Measurements from ENCODE around the gene KAZN. TPM values are rescaled to one million over a fixed set of nuclear protein-coding genes. Genes with fewer than 3 reads are reported as not detected.

Gene KAZN
- total RNA-seq, 1 donor from 2014 or later = 21.2 TPM

DNA sequence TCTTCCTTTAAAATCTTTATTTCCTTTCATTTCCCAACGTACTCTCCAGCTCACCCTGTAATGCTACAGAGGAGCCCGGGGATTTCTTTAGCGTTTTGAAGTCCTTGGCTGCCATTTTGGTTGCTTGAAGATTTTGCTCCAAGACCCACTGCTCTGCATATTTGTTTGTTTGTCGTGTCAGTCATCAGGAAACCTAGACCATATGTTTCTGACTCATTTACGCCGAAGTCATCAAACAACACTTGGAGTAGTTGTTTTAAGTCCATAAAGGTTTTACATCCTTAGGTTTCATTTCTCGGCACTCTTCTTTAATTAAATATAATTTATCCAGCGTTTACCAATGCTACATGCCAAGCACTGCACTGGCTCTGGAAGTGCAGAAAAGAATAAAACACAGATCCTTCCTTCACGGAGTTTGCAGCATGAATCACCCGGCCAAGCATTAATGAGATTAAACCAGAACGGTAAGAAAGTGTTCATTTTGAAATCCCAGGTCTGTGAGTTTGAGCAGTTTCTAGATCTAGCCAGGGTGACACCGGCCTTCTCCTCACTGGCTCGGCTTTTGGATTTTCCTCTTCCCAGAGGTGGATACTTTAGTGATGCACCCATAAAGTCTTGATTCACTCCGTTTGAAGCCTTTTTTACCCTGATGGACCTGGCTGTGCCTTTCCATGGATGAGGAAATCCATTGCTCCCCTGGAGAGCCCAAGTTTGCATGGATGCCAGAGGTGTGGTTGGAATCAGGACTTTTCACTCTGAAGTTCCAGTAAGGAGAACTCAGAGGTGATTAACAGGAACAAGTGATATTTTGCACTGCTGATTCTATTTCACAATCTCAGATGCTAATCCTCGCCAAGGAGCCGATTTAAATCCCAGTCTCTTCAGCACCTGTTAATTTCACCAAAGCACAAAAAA, 109.3 kb downstream of the KAZN start:
- H3K9me3 ChIP-seq = no peaks in the 10 kb centered on the region
- ATAC-seq = no peak

DNA sequence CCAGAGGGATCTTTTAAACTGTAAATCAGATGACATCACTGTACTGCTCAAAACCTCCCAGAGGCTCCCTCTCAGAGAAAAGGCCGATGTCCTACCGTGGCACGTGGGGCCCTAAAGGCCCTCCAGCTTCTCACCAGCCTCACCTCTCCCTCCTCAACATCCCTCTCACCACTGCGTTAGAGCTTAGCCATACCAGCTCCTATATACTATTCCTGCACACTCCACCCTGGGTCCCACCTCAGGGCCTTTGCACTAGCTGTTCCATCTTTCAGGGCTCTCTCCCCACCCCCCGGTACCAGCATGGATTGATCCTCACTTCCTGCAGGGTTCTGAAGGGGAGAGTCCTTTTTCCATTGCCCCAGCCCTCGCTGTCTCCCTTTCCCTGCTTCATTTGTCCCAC, 111.8 kb downstream of the KAZN start:
- TF ChIP-seq, protein P1, sequence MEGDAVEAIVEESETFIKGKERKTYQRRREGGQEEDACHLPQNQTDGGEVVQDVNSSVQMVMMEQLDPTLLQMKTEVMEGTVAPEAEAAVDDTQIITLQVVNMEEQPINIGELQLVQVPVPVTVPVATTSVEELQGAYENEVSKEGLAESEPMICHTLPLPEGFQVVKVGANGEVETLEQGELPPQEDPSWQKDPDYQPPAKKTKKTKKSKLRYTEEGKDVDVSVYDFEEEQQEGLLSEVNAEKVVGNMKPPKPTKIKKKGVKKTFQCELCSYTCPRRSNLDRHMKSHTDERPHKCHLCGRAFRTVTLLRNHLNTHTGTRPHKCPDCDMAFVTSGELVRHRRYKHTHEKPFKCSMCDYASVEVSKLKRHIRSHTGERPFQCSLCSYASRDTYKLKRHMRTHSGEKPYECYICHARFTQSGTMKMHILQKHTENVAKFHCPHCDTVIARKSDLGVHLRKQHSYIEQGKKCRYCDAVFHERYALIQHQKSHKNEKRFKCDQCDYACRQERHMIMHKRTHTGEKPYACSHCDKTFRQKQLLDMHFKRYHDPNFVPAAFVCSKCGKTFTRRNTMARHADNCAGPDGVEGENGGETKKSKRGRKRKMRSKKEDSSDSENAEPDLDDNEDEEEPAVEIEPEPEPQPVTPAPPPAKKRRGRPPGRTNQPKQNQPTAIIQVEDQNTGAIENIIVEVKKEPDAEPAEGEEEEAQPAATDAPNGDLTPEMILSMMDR (IDR thresholded peaks at IDR 0.05) = no peak
- Histone ChIP-seq H3K36me3 (no peaks in the 10 kb centered on the region), H3K9me3 (no peaks in the 10 kb centered on the region), H3K27ac (no peak overlapping the region), H3K4me1 (peaks cover 3% of the 10 kb centered on the region), H3K4me3 (no peak overlapping the region), H3K27me3 (ENCODE audit: low read depth) (no peaks in the 10 kb centered on the region)
- intact Hi-C loops (cut with DNase I) = no loop called here
- no peak for ATAC-seq
- no peak for DNase-seq

More for the DNA sequence above, 109.3 kb downstream of the KAZN start:
- Histone ChIP-seq H3K36me3 (no peaks in the 10 kb centered on the region), H3K27me3 (ENCODE audit: low read depth) (no peaks in the 10 kb centered on the region), H3K4me1 (no peaks in the 10 kb centered on the region), H3K4me3 (no peak overlapping the region), H3K27ac (no peak overlapping the region)
- no peak for DNase-seq
- TF ChIP-seq, protein P1 (IDR thresholded peaks at IDR 0.05) = no peak
- intact Hi-C loops (cut with DNase I) = no loop called here

DNA sequence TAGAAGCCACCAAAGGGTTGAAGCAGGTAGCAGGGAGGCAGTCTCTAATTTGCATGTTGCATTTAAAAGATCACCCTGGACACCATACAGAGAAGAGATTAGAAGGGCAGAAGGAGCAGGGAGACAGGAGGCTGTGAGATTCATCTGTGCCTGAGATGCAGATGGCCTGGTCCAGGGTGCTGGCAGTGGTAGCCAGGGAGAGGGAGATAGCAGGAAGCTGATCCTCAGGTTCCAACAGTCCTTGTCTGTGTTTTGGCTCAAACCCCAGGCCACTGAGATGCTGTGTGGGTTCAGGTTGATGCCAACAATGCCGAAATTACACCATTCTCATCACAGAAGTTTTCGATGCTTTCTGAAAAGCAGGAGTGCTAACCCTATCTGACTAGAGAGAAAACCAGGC, 113.7 kb downstream of the KAZN start:
- DNase-seq = no peak
- ATAC-seq = no peak
- no peaks in the 10 kb centered on the region for H3K9me3 ChIP-seq
- TF ChIP-seq, protein P1 (IDR thresholded peaks at IDR 0.05) = no peak
- no peak overlapping the region for H3K4me3 ChIP-seq
- H3K27me3 ChIP-seq (ENCODE audit: low read depth) = no peaks in the 10 kb centered on the region
- intact Hi-C loops (cut with DNase I) = no loop called here
- H3K4me1 ChIP-seq = peaks cover 16% of the 10 kb centered on the region
- no peak overlapping the region for H3K27ac ChIP-seq
- no peaks in the 10 kb centered on the region for H3K36me3 ChIP-seq

DNA sequence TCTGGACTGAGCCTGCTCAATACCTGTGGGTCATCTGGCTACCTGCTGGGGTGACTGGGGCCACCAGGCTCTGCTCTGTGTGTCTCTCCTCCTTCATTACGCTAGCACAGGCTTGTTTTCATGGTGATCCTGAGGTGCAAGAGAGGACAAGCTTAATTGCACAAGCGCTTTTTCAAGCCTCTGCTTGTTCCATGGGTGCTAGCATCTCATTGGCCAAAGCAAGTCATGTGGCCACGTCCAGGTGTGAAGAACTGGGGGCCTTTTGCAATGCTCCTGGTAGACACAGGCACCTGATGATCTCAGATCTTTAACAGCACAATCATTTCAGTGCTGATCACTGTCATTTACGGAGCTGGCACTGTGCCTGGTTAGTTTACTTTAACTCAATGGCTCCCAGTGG, 114.6 kb downstream of the KAZN start:
- Histone ChIP-seq H3K4me3 (no peak overlapping the region), H3K36me3 (no peaks in the 10 kb centered on the region), H3K27me3 (ENCODE audit: low read depth) (no peaks in the 10 kb centered on the region), H3K4me1 (peaks cover 16% of the 10 kb centered on the region), H3K27ac (no peak overlapping the region), H3K9me3 (no peaks in the 10 kb centered on the region)
- intact Hi-C loops (cut with DNase I) = no loop called here
- ATAC-seq (no peak), DNase-seq (no peak)
- TF ChIP-seq, protein P1 (IDR thresholded peaks at IDR 0.05) = no peak

DNA sequence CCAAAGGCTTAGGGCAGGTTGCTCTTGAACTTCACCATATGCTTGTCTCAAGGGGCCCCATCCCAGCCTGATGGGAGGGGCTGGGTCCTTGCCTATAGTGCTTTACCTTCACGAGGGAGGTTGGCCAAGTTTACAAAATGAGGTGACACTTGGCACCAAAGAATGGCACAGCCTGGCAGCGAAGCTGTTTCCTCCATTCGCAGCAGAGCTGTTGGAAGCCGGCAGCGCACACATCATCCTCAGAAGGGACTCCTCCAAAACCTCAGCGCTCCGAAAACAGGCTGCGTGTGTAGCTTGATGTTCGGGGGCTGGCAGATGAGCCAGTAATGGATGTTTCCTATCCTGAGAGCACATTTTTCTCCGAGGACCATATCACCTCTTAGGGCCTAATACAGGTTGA, 116.8 kb downstream of the KAZN start:
- H3K27ac ChIP-seq = no peak overlapping the region
- TF ChIP-seq, protein P1 (IDR thresholded peaks at IDR 0.05) = no peak
- no peak for ATAC-seq
- H3K4me3 ChIP-seq = no peak overlapping the region
- H3K36me3 ChIP-seq = no peaks in the 10 kb centered on the region
- H3K9me3 ChIP-seq = no peaks in the 10 kb centered on the region
- intact Hi-C loops (cut with DNase I) = no loop called here
- no peaks in the 10 kb centered on the region for H3K27me3 ChIP-seq (ENCODE audit: low read depth)
- no peak for DNase-seq
- peaks cover 16% of the 10 kb centered on the region for H3K4me1 ChIP-seq
